Glomerular endothelial cell (primary cell): ENCODE measurements around the gene MSX2. TPM values are rescaled to one million over a fixed set of nuclear protein-coding genes. Genes with fewer than 3 reads are reported as not detected.
"Not testable (repeated sequence)": the region's sequence is repeated elsewhere in the genome, so short reads cannot be mapped to it uniquely, and the experiment has no call there.

Source experiments
- DNase-seq: peaks from one replicate; pipeline ENCODE4 v3.0.0-alpha.2; 2011; ENCODE audit warnings: low read depth, low spot score; ENCODE audit errors: extremely low read depth
- total RNA-seq: library from RNA; depleted of rRNA; stranded (reverse); fragments of >200 nt; gene quantifications from 2 replicates; pipeline ENCODE4 v1.2.3, GENCODE V29; 2015

Gene MSX2
- total RNA-seq, 1 donor from 2014 or later = 0.53 TPM

DNA sequence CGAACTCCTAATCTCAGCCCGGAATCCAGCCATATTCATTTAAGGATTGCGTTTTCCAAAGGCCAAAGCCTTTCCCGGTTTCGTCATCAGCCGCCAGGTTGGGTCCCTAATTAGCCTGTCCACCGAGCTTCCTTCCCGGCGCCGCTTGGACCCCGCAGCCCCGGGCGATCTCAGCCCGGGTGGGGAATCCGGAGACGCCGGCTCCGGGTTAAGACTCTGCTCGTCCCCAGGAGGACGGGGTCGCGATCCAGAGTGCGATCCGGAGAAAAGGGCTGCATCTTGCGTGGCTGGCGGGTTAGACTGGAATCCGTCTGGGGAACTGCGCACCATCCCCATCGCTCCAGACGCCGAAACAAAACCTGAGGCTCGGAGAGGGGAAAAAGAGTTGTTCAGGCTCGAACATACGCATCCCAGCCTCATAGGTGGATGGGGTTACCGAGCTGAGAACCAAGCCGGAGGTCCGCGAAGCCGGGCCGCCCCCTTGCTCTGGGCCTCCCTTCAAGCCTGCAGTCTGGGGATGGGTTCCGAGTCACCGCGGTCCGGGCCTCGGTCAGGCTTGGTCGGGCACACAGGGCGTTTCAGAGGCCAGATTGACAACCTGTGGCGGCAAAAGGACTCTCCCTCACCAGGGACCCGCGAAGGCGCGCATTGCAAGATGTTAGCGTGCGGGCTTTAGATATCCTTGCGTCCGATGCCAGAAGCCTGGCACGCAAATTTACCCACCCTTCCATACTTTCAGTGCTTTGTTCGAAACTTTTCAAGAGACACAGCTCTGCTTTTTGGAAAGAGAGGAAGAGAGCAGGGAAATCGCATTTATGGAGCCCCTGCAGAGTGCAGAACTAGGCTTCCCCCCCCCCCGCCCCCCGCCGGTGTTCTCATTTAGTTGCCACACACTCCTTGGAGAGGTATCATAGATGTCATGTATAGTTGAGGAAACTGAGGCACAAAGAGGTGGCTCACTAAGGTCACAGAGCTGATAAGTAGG lies 7.9 kb downstream of the MSX2 start:
- no peak for DNase-seq

DNA sequence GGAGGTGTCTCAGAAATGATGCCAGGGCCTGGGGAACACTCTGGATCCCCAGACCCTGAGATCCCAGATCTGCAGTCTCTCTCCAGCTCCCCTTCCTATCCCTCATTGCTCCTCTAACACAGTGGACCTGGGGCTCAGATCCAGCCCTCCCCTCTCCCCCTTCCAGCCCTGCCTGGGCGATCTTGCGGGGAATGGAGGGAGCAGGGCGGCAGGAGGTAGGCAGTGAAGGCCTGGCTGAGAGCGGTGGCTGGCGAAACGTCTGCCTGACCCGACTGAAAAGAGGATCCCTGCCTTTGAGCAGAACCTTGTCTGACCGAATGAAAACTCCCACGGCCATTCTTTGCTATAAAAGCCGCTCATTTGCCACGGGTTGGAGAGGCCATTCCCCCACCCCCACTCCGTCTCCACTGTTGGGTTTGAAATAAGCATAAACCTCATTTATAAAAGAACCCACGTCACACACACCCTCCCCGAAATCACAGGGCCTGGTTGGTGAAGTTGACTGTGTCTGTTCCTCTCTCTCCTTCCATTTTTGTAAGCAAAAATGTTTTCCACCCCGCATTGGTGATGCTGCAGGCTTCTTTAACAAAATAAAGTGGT lies 8.8 kb downstream of the MSX2 start:
- no peak for DNase-seq

DNA sequence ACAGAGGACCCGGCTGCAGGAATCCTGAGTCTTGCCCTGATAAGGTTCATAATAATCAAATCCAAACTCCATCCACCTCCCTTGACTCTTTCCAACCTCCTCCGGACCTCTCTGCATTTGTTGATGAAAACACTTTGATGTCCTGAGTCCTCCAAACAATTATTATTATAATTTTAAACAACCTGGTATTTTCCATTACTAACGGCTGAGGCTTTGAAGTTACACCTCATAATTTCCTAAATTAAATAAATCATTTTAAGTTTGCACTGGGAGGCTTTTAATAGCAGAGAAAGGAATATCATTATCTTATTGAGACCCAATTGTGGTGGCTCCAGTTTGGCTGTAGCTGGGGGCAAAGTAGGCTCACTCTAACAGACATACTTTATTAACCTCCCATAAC lies 9.5 kb downstream of the MSX2 start:
- no peak for DNase-seq

DNA sequence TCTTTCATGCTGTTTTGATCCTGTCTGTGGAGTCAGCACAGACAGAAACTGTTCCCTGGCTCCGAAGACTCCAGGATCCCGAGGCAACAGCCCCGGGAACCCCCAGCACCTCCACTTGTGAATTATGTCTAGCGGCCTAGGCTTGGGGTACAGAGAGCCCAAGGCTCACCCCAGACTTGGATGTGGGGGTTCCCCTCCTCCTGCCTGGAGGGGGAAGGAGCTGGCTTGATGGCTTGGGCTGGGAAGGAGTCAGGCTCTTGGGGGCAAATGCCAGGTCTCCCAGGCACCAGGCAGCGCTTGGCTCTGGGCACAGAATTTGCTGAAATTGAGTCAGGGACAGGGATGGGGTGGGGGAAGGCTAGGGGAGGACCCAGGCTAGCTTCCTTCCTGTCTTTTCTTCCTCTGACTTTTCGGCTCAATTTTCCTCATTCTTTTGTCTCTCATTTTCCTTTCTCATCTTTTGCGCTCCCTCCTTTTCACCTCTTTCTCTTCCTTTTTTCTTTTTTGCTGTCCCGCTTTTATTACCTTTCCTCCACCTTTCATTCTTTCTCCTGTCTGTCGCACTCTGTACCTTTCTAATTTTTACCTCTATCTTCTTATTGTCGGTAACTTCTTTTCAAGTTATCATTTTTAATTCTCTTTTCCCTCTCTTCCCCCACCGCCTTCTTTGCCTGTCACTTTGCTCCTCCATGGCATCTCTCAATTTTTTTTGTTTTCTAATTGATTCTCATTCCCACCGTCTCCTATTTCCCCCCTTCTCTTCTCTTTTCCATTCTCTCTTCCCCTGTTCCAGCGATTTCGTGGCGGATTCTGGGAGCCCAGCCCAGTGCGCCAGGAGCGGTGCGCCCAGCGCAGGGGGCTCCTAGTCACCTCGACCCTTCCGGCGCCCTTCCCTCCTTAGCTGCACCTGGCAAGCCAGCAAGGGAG lies 10.5 kb downstream of the MSX2 start:
- DNase-seq = no peak

DNA sequence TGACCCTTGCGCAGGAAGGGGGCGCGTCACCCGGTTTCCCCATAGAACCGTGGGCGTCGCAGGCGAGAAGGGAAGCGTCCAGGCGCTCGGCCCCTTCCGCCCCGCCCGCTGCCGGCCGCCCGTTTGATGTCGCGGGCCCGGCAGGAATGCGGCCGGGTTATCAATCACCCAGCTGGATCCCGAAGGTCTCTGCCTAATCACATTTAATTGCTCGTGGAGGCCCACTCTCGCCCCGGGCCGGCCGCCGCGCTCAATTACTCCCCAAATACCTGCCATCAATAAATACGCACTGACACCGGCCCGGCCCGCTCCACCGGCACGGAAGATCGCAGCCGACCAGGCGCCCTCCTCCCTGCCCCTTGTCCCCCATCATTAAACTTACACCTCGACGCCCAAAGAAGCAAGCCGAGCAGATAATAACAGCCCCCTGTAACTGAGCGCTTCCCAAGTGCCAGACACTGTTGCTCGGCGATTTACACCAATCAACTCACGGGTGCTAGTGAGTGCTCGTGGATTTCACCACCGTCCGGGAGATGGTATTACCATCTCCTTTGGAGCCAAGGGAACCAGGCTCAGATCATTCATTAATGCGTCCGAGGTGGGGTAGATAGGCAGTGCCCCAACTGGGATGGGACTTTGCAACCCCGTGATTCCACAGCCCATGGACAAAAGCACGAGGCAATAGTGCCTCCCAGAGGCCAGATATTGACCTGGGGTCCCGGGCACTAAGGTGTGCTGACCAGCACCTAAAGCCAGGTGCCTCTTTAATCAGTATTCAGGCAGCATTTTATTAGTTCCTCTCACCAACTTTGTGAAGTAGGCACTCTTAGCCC lies 11.3 kb downstream of the MSX2 start:
- no peak for DNase-seq

DNA sequence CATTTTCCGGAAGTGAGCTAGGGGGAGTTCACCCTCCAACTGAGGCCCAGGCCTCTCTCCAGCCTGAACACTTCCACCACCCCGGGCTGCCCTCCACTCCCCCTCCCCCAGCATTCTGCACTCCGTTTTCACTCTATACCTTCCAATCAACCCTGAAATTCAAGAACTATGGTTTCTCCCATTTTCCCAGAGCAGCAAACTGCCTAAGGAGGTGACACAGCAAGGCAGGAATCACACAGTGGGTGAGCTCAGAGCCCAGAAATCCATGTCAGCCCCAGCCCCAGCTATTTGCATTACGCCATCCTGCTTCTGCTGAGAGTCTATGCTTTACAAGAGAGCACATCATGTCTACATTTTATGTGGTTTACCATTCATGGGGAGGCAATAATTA lies 11.9 kb downstream of the MSX2 start:
- DNase-seq = no peak

DNA sequence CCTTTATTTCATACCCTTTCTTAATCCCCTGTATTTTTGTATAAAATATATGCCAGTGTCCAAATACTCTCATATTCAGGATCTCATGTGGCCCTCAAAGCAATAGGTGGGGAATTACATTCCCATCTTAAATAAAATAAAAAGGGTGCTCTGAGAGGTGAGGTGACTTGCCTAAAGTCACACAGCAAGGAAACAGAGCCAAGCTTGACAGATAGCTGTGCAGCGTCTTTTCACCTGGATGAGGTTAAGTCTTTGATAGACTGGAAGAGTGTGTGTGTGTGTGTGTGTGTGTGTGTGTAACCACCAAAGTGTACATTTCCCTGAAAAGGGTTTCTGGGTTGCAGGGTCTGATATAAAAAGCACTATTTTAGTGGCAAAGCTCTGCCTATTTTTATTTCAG lies 12.4 kb downstream of the MSX2 start:
- no peak for DNase-seq

DNA sequence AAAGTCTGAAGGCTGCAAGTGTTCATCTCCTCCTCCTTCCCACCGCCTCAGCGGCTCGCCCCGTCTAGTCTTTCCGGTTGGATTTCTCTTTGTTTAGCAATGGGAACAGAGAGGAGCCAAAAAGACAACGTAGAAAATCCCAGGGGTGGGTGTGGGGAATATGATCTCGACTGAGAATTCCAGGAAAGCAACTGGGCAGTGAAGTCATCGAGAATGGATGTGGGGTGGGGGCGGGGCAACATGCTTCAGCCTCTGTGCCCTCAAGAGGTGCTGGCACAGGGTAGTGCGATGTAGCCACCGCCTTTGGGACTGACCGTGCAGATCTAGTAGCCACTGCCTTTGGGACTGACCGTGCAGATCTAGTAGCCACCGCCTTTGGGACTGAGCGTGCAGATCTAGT lies 12.9 kb downstream of the MSX2 start:
- DNase-seq = no peak

DNA sequence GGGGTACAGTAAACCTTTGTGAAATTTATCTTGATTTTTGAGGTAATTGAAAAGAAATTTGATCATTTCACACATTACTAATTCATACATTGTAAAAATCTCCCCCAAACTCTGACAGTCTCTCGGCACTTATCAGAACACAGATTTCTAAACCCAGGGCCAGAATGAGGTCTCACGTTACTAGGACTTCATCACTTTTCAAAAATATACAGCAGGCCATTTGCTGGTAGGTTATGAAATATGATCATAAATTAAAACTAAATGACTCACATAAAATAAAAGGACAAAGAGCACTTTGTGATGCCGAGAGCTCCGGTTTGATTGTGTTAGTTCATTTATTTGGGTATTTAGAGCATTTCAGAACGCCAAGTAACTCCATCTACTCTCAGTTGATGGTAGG lies 17.0 kb downstream of the MSX2 start:
- no peak for DNase-seq

DNA sequence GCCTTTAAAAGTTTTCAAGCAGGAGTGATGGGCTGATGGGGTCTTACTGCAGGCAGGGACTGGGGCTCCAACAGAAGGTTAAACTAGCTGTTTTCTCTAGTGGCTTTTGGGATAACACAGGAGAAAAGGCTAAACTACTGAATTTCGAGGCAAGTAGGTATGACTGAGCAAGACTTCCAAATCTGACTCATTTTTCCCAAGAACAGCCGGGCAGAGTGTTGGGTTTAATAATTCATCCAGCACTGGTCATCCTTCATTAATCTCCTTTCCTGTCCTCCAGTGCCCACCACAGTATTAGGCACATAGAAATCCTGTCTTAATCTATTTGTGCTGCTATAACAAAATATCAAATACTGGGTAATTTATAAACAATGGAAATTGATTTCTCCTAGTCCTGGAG lies 20.5 kb downstream of the MSX2 start:
- no peak for DNase-seq

DNA sequence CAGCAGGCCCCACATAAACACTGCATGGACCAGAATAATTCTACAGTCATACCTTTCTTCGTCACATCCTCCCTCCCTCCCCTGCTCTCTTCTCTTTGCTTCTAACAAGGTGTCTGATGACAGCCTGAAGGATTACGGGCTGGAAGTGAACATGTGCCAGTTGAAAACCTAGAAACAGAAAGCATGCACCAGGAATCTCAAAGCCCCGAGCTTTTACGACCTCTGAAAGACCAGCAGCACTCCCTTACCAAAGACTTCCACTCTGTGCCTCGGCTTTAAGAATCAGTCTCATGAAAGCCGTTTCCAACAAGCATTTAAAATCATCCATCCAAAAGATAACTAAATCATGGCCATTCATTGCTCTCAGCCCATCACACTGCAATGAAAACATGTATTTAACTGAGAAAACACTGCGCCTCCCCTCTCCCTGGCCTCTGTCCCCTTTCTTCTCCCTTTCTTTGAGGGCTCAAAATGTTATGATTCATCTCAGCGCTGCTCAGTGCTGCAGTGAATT lies 21.3 kb downstream of the MSX2 start:
- no peak for DNase-seq

DNA sequence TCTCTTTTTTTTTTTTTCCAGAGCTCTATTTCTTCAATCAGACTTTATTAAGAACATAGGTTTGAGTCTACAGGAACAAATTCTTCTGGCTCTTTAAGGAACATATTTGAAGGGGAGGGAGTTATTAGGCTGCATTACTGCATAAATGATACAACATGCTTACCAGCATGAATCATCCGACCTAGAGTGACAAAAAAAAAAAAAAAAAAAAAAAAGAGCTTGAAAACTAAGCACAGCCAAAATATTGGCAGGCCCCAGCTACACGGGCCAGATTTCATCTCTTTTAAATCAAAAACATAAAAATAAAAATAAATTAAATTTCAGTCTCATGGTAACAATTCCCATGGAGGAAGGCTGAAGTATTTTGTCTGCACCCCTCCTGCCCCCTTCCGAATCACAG lies 26.3 kb downstream of the MSX2 start:
- no peak for DNase-seq

DNA sequence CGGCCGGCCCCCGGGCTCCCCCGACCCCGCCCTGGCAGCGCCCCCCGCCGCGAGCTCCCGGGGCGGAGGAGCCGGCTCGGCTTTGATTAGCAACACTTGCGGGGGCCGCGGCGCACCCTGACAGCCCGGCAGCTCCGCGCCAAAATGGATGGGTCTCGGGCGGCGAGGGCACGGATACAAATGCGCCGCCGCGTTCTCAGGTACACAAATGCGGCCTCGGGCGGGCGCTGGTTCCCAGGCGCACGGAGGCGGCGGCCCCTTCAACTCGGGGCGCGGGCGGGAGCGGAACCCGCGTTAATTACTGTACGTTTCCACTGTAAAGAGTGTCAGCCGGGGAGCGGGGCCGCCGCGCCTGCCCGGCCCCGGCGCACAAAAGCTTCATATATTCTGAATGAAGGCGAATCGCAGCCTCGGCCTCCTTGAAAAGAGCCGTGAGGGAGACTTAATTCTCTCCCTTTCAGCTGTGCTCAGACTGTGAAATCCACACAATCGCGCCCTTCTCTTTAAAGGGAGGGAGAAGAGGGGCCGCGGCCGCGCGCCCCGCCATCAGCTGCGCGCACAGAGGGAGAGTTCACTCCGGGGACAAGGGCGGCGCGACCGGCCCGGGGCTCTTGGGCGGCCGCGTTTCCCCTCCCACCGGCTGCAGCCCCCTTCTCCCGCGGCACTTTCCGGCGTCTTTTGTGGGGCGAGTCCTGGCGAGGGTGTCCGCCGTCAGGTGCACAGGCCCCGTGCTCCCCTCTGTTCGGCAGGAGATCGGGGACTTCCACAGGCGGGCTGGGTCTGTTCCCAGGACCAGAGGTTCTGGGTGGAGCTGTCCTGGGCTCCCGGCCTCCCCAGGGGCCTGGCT lies 27.0 kb downstream of the MSX2 start:
- DNase-seq = no peak

DNA sequence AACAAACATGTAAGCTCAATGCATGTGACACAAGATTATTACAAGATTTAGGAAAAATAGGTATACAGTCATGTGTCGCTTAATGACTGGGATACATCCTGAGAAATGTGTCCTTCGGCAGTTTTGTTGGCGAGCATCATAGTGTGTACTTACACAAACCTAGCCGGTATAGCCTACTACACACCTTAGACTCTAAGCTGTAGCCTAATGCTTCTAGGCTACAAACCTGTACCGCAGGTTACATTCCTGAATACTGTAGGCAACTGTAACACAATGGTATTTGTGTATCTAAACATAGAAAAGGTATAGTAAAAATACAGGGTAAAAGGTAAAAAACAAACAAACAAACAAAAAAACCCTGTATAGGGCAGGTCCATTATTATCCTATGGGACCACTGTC lies 27.7 kb downstream of the MSX2 start:
- DNase-seq = no peak

DNA sequence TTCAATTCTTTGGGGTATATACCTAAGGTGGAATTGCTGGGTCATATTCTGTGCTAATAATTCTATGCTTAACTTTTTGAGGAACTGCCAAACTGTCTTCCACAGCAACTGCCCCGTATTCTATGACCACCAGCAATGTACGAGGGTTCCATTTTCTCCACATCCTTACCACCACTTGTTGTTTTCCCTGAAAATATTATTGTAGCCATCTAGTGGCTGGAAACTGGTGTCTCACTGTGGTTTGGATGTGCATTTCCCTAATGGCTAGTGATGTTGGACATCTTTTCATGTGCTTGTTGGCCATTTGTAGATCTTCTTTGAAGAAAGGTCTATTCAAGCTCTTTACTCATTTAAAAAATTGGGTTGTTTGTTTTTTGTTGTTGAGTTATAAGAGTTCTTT lies 30.7 kb downstream of the MSX2 start:
- no peak for DNase-seq

DNA sequence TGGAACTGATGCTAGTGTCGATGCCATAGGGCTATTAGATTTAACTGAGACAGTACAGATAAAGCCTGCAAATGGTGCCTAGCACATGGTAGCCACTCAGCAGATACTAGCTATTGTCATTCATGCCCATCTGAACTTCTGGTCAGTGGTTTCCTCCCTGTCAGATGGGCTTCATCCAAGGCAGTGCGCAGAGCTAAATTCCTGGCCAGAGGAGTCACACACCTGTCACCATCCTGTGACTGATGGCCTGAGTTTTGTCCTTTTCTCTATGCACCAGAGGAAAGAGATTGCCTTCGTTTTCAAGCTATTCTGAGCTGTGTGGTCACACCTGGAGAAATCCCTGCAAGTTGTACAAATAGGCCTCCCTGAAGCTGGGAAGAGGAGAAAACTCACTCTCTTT lies 34.7 kb downstream of the MSX2 start:
- no peak for DNase-seq

DNA sequence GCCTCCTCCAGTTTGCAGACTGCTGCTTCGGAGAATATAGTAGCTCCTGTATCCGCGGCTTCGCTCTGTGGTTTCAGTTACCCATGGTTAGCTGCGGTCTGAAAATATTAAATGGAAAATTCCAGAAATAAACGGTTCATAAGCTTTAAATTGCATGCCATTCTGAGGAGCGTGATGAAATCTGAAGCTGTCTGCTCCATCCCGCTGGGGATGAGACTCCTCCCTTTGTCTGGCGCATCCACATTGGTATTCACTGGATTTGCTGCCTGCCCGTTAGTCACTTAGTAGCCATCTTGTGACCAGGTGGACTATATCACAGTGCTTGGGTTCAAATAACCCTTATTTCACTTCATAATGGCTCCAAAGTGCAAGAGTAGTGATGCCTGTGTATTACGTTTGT lies 36.3 kb downstream of the MSX2 start:
- DNase-seq = no peak

DNA sequence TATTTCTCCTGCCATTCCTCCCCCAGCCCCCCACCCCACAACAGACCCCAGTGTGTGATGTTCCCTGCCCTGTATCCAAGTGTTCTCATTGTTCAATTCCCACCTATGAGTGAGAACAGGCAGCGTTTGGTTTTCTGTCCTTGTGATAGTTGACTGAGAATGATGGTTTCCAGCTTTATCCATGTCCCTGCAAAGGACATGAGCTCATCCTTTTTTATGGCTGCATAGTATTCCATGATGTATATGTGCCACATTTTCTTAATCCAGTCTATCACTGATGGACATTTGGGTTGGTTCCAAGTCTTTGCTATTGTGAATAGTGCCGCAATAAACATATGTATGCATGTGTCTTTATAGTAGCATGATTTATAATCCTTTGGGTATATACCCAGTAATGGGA lies 37.0 kb downstream of the MSX2 start:
- not testable (repeated sequence) for DNase-seq

DNA sequence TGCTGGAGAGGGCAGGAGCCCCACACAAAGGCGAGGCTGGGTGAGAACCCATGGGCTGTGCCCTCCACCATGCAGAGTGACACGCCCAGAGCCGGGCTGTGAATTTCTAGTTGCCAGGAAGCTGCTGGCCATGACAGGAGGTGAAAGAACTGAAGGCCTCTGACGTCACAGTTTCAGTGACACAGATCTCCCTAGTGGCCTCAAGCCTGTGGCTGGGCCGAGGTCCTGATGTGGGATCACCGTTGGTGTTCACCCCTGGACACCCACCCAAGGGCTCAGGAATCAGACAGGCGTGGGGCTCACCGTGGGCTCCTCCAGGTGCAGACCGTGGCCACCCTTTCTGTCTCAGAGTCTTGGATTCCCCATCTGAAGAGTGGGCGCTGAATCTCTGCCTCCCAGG lies 39.9 kb downstream of the MSX2 start:
- no peak for DNase-seq
